Measurements from ENCODE around the gene COL8A2.

The COL8A2 gene

DNA sequence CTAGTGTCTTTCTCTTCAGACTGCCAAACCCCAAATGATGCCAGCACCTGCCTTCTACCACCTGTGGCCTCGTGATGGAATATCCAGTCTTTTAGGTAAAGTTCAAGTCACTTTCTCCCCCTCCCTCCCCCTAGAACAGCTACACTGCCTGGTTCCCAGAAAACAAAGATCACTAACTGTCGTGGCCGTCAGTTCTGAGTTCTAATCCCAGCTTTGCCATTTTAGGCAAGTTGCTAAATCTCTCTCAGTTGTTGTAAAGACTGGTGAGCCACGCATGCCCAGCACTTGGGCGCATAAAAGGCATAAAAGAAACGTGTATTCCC is 24.9 kb upstream of the COL8A2 start:
- no peaks in the 10 kb centered on the region for H3K9me2 ChIP-seq (replicated peaks; ENCODE audit: insufficient read depth, low read length)

GRCh38 chr1:36149237-36149972 is 24.4 kb upstream of the COL8A2 start, which contains the start of gene TRAPPC3:
TSS of gene TRAPPC3 (minus strand) at chr1:36149486. CDS start at chr1:36149378, 108 bp downstream.
- TF ChIP-seq, protein P1, sequence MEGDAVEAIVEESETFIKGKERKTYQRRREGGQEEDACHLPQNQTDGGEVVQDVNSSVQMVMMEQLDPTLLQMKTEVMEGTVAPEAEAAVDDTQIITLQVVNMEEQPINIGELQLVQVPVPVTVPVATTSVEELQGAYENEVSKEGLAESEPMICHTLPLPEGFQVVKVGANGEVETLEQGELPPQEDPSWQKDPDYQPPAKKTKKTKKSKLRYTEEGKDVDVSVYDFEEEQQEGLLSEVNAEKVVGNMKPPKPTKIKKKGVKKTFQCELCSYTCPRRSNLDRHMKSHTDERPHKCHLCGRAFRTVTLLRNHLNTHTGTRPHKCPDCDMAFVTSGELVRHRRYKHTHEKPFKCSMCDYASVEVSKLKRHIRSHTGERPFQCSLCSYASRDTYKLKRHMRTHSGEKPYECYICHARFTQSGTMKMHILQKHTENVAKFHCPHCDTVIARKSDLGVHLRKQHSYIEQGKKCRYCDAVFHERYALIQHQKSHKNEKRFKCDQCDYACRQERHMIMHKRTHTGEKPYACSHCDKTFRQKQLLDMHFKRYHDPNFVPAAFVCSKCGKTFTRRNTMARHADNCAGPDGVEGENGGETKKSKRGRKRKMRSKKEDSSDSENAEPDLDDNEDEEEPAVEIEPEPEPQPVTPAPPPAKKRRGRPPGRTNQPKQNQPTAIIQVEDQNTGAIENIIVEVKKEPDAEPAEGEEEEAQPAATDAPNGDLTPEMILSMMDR (IDR thresholded peaks at IDR 0.05; ENCODE audit: insufficient read depth, low read length, poor library complexity, severe bottlenecking), result peak; percentile 94
- no peak for TF ChIP-seq EZH2phosphoT487 (conservative IDR thresholded peaks at IDR 0.05; ENCODE audit: low read length)
- no peaks in the 10 kb centered on the region for H3K36me3 ChIP-seq (ENCODE audit: low read length)
- peak within 1 kb of the TSS; percentile 43 for H3K27ac ChIP-seq (ENCODE audit: low read depth, low read length)
- H3K4me3 ChIP-seq (ENCODE audit: insufficient read depth, low read length, poor library complexity, severe bottlenecking), result peak within 1 kb of the TSS; percentile 57
- H3F3A ChIP-seq (ENCODE audit: insufficient read depth), result peaks cover 6% of the 10 kb centered on the region; the same call in 1 of the 2 replicates
- H3K9me2 ChIP-seq (replicated peaks; ENCODE audit: insufficient read depth, low read length), result no peaks in the 10 kb centered on the region
- H3K4me2 ChIP-seq (ENCODE audit: low read depth, low read length, poor library complexity, severe bottlenecking), result peak within 1 kb of the TSS; percentile 67
- H2AFZ ChIP-seq (ENCODE audit: low read depth, low read length, severe bottlenecking), result peak within 1 kb of the TSS; percentile 76
- no peaks in the 10 kb centered on the region for H3K9me3 ChIP-seq (ENCODE audit: insufficient read depth, low read length)
- peaks cover 28% of the 10 kb centered on the region for H3K79me2 ChIP-seq (ENCODE audit: insufficient read depth, low read length)
- no peaks in the 10 kb centered on the region for H4K20me1 ChIP-seq (ENCODE audit: low read depth, low read length)
- peak within 1 kb of the TSS; percentile 73 for H3K9ac ChIP-seq (ENCODE audit: low read length)
- no peaks in the 10 kb centered on the region for H3K27me3 ChIP-seq (ENCODE audit: low read length)

More for the DNA sequence above, 24.9 kb upstream of the COL8A2 start:
- peaks cover 28% of the 10 kb centered on the region for H3K79me2 ChIP-seq (ENCODE audit: insufficient read depth, low read length)
- H3F3A ChIP-seq (ENCODE audit: insufficient read depth), result peaks cover 6% of the 10 kb centered on the region; the same call in 1 of the 2 replicates
- no peaks in the 10 kb centered on the region for H3K9me3 ChIP-seq (ENCODE audit: insufficient read depth, low read length)
- no peaks in the 10 kb centered on the region for H3K36me3 ChIP-seq (ENCODE audit: low read length)
- H3K27me3 ChIP-seq (ENCODE audit: low read length), result no peaks in the 10 kb centered on the region
- H3K4me2 ChIP-seq (ENCODE audit: low read depth, low read length, poor library complexity, severe bottlenecking), result peak overlapping the region; percentile 55
- H4K20me1 ChIP-seq (ENCODE audit: low read depth, low read length), result no peaks in the 10 kb centered on the region
- H3K4me3 ChIP-seq (ENCODE audit: insufficient read depth, low read length, poor library complexity, severe bottlenecking), result peak overlapping the region; percentile 14
- TF ChIP-seq EZH2phosphoT487 (conservative IDR thresholded peaks at IDR 0.05; ENCODE audit: low read length), result no peak
- TF ChIP-seq, protein P1 (IDR thresholded peaks at IDR 0.05; ENCODE audit: insufficient read depth, low read length, poor library complexity, severe bottlenecking), result no peak
- H3K9ac ChIP-seq (ENCODE audit: low read length), result peak overlapping the region; percentile 24
- H3K27ac ChIP-seq (ENCODE audit: low read depth, low read length), result peak overlapping the region; percentile 43
- H2AFZ ChIP-seq (ENCODE audit: low read depth, low read length, severe bottlenecking), result peak overlapping the region; percentile 76

- Histone ChIP-seq H3K9me2 (replicated peaks; ENCODE audit: insufficient read depth, low read length) (no peaks in the 10 kb centered on the region), H3K9me3 (ENCODE audit: insufficient read depth, low read length) (no peaks in the 10 kb centered on the region), H3K36me3 (ENCODE audit: low read length) (no peaks in the 10 kb centered on the region), H3F3A (ENCODE audit: insufficient read depth) (peaks cover 6% of the 10 kb centered on the region; the same call in 1 of the 2 replicates), H3K27ac (ENCODE audit: low read depth, low read length) (0 out of 2 replicates have a peak overlapping the region, but pooled peaks have one; percentile 25), H3K9ac (ENCODE audit: low read length) (peak overlapping the region; percentile 73), H4K20me1 (ENCODE audit: low read depth, low read length) (no peaks in the 10 kb centered on the region), H3K4me3 (ENCODE audit: insufficient read depth, low read length, poor library complexity, severe bottlenecking) (peak overlapping the region; percentile 57), H3K79me2 (ENCODE audit: insufficient read depth, low read length) (peaks cover 28% of the 10 kb centered on the region), H2AFZ (ENCODE audit: low read depth, low read length, severe bottlenecking) (peak overlapping the region; percentile 65), H3K4me2 (ENCODE audit: low read depth, low read length, poor library complexity, severe bottlenecking) (peak overlapping the region; percentile 67), H3K27me3 (ENCODE audit: low read length) (no peaks in the 10 kb centered on the region)
- no peak for TF ChIP-seq EZH2phosphoT487 (conservative IDR thresholded peaks at IDR 0.05; ENCODE audit: low read length)
- TF ChIP-seq, protein P1 (IDR thresholded peaks at IDR 0.05; ENCODE audit: insufficient read depth, low read length, poor library complexity, severe bottlenecking), result no peak
Measured at GRCh38 chr1:36148821-36149236, 23.8 kb upstream of the COL8A2 start.
